Ammon's horn (tissue), 1 donor: ENCODE measurements around the gene HPSE2.

Experiments
- DNase-seq: peaks from one replicate; pipeline ENCODE4 v3.0.0-alpha.2; 2016; ENCODE audit warnings: low spot score

The HPSE2 gene

GRCh38 chr10:98411768-98412167, 823.9 kb downstream of the HPSE2 start:
- no peak for DNase-seq

GRCh38 chr10:98411166-98411565, 824.5 kb downstream of the HPSE2 start:
- no peak for DNase-seq

DNA sequence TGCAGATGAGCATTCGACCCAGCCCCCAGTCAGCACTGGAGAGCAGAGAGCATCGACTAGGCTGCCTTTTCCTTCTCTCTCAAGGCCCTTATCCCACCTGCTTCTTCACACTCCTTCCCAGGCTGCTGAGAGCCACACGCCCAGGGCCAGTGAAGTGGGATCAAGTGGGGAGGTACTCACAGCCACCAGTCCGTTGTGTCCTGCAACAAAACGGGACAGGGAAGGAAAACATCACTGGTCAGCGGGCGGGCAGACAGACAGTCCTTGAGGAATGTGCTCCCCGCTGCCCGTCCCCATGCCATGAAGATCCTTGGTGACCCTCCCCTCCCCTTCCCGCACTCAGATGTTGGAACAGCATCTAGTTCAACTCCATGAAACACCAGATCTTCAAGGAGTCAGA, 824.9 kb downstream of the HPSE2 start:
- DNase-seq: no peak

DNA sequence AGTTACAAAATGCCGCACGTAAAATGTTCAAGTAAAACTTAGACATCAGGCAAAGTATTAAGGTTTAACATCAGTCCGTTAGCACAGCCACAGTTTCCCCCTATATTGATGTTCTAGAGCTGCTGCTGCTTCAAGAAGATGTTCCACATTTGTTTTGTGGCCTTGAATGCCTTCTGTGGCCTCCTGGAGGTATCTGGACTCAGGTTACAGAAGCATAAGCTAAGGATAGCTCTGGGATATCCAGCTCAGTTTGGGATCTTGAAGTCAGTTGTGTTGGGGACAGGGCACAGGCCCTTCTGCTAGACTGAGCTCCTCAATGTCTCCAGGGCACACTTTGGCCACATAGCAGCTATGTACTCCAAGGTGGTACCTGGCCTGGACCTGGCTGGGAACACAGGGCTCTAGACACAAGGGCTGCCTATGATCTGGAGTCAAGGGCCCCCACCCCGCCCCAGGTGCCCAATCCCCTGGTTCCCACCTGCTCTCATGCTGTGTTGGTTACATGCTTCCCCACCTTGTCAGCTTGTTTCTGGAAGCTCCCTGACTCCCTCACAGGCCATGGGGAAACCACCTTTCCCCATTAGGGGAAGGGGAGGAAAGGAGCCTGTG, 825.4 kb downstream of the HPSE2 start:
- DNase-seq: no peak

GRCh38 chr10:98408799-98409198, 826.9 kb downstream of the HPSE2 start:
- no peak for DNase-seq

- no peak for DNase-seq
Observed at GRCh38 chr10:98407744-98408241, 827.9 kb downstream of the HPSE2 start.
